Activated T-helper 9 cell treated with anti-CD3 and anti-CD28 coated beads, Interleukin-2, amount 50 U/mL, for 16 hours (primary cell): ENCODE results near the gene COPG1.

Experiments used
- DNase-seq: peaks from one replicate; pipeline ENCODE4 v3.0.0-alpha.2; 2020; ENCODE audit warnings: low read depth

Gene COPG1

GRCh38 chr3:129278966-129279906 lies 29.8 kb downstream of the COPG1 start:
- peak; percentile 38 for DNase-seq

GRCh38 chr3:129280183-129280582 lies 30.8 kb downstream of the COPG1 start:
- DNase-seq = no peak

GRCh38 chr3:129281726-129282125 lies 32.3 kb downstream of the COPG1 start:
- DNase-seq = no peak

GRCh38 chr3:129282727-129283327 lies 33.4 kb downstream of the COPG1 start:
- DNase-seq = no peak

GRCh38 chr3:129286081-129286480 lies 36.7 kb downstream of the COPG1 start:
- no peak for DNase-seq

- no peak for DNase-seq
These were observed 39.0 kb downstream of the COPG1 start for GRCh38 chr3:129288446-129288845.

GRCh38 chr3:129289201-129289921 lies 40.0 kb downstream of the COPG1 start:
- no peak for DNase-seq

- DNase-seq = no peak
These were observed 42.0 kb downstream of the COPG1 start for GRCh38 chr3:129291236-129291886.

- no peak for DNase-seq
These were observed 45.9 kb downstream of the COPG1 start for GRCh38 chr3:129295286-129295685.

- DNase-seq = no peak
These were observed 54.9 kb downstream of the COPG1 start for GRCh38 chr3:129304146-129304961.

GRCh38 chr3:129304962-129305222 lies 55.5 kb downstream of the COPG1 start:
- no peak for DNase-seq

GRCh38 chr3:129305592-129306091 lies 56.2 kb downstream of the COPG1 start:
- DNase-seq = no peak

- DNase-seq = no peak
These were observed 59.2 kb downstream of the COPG1 start for GRCh38 chr3:129308636-129309035.

- DNase-seq = no peak
These were observed 61.0 kb downstream of the COPG1 start for GRCh38 chr3:129310111-129311011.

GRCh38 chr3:129311054-129311902 lies 61.9 kb downstream of the COPG1 start:
- DNase-seq = no peak

GRCh38 chr3:129312021-129312639 lies 62.7 kb downstream of the COPG1 start:
- DNase-seq = no peak

- no peak for DNase-seq
These were observed 63.4 kb downstream of the COPG1 start for GRCh38 chr3:129312671-129313414.

- no peak for DNase-seq
These were observed 63.9 kb downstream of the COPG1 start for GRCh38 chr3:129313415-129313664.
